ENCODE measurements around the gene ABCD1.
A peak's percentile ranks its signal among the peaks of the same experiment; 100 is the strongest.
"Not testable (repeated sequence)": the region's sequence is repeated elsewhere in the genome, so short reads cannot be mapped to it uniquely, and the experiment has no call there.

ABCD1 gene

DNA sequence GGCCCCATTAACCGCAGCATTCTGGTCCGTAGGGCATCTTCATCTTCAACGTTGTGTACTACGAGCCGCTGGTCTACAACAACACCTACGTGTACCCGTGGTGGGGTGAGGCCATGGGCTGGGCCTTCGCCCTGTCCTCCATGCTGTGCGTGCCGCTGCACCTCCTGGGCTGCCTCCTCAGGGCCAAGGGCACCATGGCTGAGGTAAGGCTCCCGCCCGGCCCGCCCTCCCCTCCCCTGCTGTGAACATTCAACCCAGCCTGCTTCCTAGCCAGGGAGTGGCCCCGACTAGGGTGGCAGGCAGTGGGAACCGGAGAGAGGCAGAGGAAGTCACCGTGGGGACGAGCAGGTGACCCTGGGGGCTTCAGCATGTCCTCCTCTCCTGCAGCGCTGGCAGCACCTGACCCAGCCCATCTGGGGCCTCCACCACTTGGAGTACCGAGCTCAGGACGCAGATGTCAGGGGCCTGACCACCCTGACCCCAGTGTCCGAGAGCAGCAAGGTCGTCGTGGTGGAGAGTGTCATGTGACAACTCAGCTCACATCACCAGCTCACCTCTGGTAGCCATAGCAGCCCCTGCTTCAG lies 29.9 kb upstream of the ABCD1 start:
- no peak for DNase-seq

DNA sequence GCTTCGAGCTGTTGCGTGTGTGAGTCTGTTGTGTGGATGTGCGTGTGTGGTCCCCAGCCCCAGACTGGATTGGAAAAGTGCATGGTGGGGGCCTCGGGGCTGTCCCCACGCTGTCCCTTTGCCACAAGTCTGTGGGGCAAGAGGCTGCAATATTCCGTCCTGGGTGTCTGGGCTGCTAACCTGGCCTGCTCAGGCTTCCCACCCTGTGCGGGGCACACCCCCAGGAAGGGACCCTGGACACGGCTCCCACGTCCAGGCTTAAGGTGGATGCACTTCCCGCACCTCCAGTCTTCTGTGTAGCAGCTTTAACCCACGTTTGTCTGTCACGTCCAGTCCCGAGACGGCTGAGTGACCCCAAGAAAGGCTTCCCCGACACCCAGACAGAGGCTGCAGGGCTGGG lies 28.6 kb upstream of the ABCD1 start:
- DNase-seq = no peak

DNA sequence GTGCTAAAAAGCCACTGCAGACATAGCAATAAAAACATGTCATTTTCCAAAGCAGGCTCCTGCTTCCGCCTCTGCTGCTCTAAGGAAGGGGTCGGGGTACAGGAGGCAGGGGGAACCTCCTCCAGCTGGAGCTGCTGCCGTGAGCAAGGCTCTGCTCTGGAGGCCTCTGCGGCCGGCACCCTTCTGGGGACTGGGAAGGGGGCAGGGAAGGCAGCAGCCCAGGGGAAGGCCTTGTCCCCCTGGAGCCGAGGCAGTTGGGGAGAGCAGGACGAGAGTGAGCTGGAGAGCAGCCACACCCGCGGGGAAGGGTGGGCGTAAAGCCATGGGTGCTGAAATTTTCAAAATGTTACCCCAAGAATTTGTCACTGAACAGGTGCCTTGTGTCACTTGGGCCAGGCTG lies 28.1 kb upstream of the ABCD1 start:
- DNase-seq = not testable (repeated sequence)

DNA sequence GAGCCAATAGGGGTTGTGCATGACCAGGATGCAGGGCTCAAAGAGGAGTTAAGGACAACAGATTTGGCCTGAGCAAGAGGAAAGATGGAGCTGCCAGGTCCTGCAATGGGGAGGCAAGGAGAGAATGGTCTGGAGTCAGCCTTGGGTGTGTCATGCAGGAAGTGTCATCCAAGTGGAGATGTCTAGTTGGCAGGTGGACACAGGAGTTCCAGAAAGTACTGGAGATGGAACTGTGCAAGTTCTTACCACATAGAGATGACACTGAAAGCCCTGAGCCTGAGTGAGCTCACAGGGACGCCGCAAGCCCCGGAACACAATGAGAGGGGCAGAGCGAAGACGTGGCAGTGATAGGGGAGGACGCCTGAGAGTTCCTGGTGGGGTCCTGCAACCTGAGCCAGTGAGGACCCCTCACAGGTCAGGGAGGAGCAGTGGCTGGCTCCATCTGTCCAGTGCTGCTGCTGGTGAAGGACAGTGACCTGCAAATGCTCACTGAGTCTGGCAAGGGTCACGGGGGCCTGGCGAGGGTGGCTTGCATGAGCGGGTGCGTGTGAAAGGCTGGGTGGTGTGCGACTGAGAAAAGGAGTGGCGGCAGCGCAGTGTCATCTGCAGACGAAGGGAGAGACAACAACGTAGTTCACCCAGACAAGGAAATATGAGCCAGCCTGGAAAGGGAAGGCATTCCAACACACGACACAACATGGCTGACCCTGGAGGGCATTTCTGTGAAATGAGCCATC lies 27.5 kb upstream of the ABCD1 start:
- not testable (repeated sequence) for DNase-seq

DNA sequence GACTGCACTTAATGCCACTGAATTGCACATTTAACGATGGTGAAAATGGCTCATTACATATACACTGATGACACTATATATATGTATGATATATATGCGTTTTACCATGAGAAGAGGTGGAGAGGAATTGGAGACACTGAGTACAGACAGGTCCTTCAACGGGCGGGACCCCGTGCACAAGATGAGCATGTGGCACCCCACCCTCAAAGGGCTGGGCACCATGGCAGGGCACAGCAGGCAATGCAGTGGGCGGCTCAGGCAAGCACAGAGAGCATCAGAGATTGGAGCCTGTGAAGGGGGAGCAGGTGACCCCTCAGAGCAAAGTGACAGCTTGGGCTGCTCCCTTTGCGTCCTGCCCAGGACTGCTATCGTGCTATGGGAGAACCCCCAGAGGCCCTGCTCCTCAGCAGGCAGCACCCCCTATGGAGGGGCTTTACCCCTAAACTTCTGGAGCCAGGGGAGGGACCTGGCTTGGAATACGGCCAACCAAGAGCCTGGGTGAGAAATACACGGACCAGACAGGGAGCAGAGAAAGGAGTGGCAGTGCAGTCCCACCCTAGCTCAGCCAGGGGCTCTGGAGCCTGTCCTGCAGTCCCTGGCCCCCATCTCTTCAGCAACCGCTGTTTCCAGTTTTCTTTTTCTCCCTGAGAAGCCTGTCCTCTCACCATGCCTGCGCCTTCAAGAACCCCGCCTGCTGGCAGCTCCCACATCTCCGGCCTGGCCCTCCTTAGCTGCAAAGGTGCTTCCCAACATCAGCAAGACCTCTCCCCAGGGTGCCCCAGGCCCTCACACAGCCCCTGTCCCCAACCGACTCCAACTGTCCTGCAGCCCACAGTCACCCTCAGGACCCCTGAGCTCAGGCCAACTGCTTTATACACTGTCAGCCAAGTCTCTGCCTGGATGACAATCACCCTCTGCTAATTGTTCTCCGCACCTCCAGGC lies 26.5 kb upstream of the ABCD1 start:
- no peak for DNase-seq

DNA sequence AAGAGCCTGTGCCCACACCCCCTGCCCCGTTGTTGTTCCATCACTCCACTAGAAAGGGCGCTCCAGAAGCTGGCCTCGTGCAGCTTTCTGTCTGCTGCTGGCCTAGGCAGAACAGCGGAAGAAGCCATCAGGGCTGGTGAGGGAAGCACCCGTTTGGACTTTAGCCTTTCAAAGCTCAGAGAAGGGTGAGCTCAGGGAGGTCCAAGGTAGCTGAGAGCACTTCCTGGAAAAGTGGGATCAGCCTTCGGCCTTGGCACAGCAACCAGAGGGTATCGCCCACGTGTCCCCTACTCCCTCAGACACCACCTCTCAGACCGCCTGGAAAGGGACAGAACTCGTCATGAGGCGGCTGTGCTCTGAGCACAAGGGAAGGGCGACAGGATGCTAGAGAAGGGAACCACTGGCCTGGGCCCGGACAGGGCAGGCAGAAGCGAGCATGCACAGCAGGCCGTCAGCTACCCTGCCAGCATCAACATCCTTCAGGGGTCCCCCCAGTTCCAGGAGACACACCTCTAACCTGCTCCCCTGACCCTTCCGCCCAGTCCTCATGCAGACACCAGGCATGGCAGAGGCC lies 25.4 kb upstream of the ABCD1 start:
- DNase-seq = not testable (repeated sequence)

DNA sequence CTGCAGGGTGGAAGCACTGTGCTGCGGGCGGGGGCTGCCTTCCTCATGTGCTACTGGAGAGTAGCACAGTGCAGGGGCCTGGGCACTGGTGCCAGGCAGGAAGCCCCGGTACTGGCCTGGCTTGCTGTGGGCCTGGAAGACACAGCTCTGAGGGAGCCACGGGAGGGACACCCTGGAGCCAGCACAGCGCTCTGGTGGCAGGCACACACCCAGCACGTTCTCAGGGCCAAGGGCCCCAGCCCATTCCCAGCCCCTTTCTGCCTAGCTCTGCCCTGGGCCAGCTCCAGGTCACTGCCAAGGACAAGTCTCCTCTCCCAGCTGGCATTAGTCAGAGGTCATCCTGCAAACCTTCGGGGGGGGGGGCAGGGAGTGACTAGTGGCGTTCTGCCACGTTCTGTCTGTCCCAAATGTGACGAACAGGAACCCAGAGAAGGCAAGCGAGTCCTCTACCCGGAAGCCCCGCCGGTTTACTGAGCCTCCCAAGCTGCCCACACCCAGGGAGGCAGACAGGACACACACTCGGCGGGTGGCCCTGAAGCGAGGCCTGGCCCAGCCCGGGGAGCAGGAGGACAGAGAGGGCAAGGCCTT lies 24.8 kb upstream of the ABCD1 start:
- not testable (repeated sequence) for DNase-seq

DNA sequence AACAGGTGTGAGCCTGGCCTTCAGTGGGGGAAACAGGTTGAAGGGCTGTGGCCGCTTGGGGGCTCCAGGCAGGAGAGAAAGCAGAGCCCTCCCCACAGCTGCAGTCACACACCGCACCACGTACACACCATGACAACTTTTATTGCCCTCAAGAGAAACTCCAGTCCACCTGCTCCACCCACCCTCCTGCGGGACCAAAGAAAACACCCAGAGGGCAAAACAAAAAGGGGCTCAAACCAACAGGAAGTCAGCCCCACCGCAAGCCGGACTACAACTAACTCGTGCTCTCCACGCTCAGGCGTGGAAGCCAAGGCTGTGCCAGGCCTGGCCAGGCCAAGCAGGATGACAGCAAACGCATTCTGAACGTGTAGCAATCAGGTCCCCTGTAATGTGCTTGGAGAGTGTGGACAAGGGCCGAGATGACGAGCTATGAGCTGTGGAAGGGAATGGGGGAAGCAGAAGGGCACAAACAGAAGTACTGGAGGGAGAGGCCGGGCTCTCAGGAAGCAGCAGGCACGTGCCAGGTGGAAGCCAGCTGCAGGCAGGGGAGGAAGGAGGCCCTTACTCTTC lies 24.2 kb upstream of the ABCD1 start:
- no peak for DNase-seq

DNA sequence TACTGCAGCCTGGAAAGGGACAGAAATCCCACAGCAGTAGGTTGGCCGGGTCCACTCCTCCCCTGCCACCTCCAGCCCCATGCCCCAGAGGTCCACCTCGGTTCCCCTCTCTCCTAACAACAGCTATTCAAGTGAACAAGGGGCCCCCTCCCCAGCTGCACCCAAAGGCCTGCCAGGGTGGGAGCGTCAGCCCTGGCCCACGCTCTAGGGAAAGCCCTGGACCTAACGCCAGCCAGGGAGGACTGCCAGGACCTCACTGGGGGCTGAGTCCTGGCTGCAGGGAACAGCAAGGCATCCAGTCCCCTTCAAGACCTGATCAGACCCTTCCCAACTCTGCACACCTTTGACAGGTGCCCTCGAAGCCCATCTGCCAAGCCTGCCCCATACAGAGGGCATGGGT lies 23.7 kb upstream of the ABCD1 start:
- DNase-seq = no peak

DNA sequence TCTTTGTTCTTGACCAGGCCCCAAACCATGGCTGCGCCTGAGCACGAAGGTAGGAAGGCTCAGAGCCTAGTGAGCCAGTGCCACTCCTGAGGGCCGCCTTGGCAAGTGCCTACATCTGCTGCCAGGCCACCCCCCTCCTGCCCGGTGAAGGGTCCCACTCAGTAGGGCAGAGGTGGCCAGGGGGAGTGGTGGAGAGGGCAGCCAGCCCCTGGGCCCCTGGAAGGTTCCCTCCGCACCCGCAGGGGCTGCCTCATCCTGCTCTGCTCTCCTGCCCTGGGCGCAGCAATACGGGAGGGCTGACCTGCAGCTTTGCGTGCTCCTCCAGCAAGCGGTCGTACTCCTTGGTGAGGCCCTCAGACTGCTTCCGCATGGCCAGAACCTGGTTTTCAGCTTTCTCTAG lies 22.9 kb upstream of the ABCD1 start:
- DNase-seq = no peak

DNA sequence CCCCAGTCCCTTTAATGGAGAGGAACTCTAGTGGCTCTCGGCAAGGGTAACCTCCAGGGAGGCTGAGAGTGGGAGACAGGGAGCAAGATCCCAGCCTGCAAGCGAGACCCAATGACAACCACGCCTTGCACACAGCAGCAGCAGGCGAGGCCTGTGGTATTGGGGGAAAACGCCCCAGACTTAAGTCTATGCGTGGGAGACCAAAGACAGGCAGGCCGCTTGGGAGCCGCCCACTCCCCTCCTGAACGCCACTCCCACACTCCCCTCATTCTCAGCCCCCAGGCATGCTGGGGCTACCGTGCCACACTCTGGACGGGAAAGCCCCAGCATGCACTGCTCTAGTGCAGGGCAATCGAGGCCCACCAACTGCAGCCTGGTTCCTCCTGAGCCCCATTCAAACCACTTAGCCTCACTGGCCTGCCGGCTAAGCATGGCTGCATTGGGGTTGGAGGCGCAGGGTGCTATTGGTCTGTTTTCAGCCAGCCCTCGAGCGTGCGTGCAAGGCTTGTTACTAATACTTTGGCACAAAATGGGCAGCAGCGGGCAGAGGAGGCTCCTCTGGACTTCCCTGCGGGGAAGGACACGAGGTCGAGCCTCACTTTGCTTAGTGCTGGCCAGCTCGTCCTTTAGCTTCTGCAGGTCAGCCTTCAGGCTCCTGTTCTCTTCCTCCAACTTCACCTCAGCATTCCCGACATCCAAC lies 22.2 kb upstream of the ABCD1 start:
- no peak for DNase-seq

DNA sequence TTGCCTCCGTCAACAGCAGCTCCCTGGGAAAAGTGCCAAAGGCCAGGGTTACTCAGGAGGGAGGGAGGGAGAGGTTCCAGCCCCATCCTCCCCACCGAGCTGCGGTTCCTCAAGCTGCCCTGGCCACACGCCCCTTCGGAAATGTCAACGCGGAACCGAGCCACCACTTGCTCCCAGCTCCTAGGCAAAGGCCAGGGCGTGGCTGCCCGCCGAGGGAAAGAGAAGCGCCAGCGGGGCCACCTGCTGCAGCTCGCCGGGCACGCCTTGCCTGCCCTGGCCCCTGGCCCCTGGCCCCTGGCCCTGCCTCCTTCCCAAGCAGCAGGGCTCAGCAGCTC lies 21.7 kb upstream of the ABCD1 start:
- no peak for DNase-seq

DNA sequence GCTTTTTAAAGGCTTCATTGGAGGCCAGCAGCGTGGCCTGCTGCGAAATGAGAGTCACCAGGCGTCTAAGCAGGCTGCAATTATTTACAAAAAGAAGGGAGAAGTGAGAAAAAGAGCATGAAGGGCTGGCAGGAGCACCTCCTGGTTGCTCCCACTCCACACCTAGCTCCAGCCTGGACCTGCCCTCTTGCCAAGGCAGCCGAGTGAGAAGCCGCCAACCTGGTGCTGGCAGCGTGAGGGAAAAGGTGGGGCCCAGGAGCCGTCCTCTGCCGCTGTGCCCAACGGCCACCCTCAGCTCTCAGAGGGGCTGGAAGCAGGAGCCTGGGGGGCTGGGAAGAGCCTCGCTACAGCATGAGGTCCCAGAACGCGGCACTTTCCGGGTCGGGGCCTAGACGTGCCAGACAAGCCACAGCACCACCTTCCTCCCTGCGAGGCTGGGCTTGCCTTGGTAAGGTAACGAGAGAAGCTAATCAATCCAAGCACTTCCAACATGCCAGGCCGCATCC lies 20.6 kb upstream of the ABCD1 start:
- no peak for DNase-seq

DNA sequence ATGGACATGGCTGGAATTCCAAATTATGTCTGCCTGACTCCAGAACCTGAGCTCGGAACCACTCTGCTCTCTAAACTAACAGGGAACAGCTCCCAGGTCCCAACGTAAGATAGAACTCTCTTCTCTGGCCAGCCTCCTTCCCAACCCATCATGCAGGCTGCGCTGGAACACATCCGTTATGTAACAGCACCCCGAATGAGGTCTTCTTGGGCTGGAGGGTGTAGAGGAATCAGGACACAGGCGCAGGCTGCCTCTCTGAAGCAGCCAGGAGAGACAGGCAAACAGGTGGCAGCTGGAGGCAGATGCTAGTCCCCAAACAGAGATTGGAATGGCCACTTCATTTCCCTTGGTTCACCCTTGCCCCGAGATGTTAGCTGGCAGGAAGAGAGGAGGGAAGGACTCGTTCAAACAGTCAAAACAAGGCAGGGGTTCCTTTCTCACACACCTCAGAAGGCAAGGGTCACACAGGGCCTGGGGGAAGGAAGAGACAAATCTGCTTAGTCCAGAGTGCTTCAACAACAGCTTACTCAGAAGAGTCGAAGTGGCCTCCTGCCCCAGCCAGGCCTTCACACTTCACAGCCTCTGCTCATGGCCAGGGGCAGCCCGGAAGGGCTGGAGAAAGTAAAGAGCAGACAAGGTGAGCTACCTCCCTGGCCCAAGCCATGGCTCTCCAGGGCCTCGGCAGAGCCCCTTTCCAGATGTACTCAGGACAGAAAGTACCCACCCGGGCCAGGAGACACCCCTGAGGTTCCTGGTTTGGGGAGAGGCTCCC lies 19.8 kb upstream of the ABCD1 start:
- DNase-seq = not testable (repeated sequence)

DNA sequence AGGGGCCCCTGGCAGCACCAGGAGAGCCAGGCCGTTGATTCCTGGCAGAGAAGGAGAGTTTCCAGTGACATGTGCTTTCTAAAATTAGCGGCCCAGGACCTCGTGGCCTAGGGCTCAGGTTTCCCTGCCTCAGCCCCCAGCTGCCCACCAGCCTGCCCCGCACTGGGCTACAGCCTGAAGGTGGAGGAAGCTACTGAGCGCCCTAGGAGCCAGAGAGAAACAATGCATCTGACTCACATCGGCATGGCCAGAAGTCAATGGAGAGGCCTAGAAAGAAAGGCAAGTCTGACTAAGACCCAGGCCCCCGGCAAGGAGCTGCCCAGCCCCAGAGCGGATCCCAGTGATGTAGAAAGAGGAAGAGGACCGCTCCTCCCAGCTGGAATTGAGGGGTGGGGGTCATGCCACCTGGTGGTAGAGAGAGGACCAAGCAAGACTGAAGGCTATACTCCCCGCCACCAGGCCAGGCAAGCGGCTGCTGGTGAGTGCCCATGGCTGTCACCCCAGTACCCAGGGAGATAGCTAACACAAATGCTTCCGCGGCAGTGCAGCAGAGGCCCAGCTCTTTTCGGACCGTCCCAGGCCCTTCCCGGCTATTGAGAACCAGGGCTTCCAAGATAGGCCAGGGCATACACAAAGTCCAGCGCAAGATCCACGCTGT lies 19.1 kb upstream of the ABCD1 start:
- not testable (repeated sequence) for DNase-seq

DNA sequence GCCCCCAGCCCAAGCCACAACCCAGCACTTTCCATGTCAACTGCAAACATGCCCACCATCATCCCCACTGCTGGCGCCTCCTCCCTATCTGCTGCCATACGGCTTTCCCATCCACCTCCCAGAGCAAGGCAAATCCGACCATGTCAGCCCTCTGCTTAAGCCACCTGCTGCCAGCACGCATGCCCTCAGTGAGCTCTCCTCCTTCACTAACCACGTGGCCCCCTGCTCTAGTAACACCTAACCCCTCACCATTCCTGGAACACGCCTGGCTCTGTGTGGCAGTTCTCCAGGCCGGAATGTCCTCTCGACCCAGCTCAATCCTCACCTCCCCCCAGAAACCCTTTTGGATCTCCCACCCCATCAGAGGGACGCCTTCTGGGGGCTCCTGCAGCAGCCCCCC lies 17.9 kb upstream of the ABCD1 start:
- DNase-seq = no peak

DNA sequence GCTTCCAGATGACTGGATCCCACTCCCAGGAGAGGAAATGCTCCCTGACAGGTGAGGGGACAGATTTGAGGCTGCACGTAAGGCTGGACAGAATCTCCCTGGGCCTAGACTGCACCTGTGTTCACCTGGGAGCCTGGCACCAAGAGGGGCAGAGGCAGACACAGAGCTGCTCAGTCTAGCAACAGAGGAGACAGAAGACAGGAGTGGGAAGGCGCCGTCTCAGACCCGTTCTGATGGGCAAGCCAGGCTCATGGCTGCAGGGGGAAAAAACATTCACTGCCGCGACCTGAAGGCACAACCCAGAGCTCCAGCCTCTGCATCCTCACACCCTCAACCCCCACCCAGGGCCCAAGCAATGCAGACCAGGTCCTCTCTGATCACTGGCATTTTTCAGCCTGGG lies 17.2 kb upstream of the ABCD1 start:
- DNase-seq = no peak

DNA sequence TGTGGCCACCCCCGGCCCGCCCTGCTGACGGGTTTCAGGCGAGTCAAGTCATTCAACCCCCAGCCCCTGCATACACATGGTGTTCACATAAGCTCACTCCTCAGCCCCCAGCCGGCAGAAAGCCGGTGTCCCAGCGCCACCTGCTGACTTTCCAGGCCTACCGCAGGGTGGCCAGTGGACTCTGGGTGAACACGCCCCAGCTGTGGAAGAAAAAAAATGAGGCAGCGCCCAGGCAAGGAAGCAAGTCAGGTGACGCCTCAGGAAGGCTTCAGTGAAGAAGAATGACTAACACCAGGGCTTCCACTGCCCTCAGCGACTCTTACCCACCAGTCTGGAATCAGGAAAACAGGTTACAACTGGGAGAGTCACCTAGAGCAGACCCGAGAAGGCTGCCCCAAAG lies 16.2 kb upstream of the ABCD1 start:
- DNase-seq = peak; percentile 29 to 37

DNA sequence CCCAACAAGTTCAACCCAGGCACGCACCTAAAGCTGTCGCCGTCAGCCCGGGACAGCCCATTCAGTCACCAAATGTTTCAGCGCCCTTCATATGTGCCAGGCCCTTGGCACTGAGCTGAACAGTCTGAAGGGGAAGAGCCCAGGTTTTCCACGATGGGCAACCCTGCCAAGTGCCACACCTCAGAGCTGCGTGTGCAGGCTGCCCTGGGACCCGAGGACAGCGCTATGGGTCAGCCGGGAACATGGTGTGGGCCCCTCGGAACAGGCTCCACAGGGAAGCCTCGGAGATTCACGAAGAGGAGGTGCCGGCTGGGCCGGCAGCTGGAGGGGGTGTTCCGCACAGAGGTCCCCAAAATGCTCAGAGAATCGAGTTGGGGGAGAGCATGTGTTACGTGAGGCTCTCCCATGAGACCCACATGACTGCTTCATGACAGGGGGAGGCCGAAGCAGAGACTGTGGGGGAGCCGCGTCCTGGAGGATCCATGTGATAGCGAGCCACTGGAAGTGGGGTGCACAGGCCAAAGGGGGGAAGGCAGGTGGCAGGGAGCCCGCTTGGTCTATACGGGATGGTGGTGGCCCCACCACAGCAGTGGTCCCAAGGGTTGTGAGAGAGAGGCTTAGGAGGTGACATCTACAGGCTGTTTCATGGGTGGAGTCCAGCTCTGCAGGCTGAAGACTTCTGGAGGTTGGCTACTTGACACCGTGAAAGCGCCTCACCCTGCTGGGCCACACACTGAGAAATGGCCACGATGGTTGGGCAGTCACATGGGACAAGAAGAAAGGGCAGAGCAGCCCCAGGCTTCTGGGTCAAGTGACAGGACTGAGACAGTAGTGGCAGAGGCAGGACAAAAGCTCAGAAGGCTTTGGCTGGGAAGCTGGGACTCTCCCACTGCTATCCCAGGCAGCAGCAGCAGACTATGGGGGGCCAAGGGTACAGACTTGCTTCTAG lies 14.7 kb upstream of the ABCD1 start:
- DNase-seq = no peak

Measured in activated CD4-positive, alpha-beta T cell treated with anti-CD3 and anti-CD28 coated beads for 4 hours (primary cell).